ENCODE results near the gene GIPC1.

GIPC1 gene

GRCh38 chr19:14494411-14494810 is 1.5 kb downstream of the GIPC1 start:
- DNase-seq (ENCODE audit: low spot score), result no peak

GRCh38 chr19:14492756-14493337 is 3.1 kb downstream of the GIPC1 start:
- no peak for DNase-seq (ENCODE audit: low spot score)

- no peak for DNase-seq (ENCODE audit: low spot score)
Measured at GRCh38 chr19:14487370-14488125, 8.4 kb downstream of the GIPC1 start.

DNA sequence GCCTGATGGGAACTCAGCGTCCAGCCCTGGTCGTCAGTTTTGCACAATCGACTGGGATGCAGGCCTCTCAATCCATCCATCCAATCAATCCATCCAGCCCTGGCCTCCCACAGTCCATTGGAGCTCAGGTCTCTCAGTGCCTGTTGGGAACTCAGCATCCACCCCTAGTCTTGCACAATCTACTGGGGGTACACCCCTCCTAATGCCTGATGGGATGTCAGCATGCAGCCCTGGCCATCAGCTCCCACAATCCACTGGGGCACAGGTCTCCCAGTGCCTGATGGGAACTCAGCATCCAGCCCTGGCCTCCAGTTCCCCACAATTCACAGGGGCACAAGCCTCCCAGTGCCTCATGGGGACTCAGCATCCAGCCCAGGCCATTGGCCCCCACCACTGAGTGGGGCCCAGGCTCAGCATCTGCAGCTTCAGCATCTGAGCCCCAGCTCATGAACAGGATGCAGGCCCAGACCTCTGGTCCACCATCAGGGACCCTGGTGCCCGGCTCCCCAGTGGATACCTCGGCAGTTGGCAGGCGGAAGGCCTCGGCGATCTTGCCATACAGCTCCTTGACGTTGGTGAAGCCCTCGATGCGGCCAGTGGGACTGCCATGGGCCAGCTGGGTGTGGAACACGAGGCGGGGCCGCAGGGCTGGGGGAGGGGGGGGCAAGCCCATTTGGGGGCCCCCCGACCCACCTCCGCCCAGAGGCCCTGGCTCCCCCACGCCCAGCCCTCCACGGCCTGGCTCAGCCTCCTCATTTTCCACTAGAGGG is 13.6 kb downstream of the GIPC1 start:
- DNase-seq (ENCODE audit: low spot score), result no peak

GRCh38 chr19:14480700-14481079 is 15.2 kb downstream of the GIPC1 start:
- DNase-seq (ENCODE audit: low spot score), result no peak

GRCh38 chr19:14479975-14480699 is 15.8 kb downstream of the GIPC1 start:
- no peak for DNase-seq (ENCODE audit: low spot score)

- no peak for DNase-seq (ENCODE audit: low spot score)
Measured at GRCh38 chr19:14479309-14479974, 16.5 kb downstream of the GIPC1 start.

GRCh38 chr19:14478113-14478545 is 17.8 kb downstream of the GIPC1 start:
- no peak for DNase-seq (ENCODE audit: low spot score)

- no peak for DNase-seq (ENCODE audit: low spot score)
Measured at GRCh38 chr19:14477418-14478112, 18.4 kb downstream of the GIPC1 start.

DNA sequence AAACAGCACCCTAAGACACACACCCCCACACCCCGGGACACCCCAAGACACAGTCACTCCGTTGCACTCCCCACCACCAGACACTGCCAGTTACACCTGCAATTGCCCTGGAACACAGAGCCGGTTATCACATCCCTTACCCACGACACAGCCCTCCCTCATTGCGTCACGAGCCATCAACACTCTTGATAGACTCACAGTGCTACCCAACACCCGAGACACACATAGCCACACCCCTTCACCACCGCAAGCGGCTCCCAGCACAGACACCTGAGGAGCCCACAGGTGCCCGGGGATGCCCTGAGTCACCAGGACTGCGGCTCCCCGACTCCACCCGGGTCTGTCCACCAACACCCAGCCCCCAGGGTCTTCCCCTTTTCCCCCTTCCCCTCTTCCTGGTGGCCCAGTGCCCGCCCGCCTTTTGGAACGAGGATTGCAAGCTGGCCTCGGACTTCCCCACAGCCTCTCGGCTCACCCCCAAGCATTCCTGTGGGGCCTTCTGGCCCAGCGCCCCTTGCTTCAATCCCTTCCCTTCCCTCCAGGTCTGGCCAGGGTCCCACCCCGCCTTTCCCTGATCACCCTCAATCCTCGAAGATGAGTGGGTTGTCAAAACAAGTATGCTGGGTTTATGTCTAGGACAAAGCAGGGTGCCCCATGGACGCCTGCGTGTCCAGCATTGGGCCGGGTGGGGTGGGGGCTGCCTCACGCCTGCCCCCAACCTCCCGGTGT is 19.1 kb downstream of the GIPC1 start:
- DNase-seq (ENCODE audit: low spot score), result no peak

DNA sequence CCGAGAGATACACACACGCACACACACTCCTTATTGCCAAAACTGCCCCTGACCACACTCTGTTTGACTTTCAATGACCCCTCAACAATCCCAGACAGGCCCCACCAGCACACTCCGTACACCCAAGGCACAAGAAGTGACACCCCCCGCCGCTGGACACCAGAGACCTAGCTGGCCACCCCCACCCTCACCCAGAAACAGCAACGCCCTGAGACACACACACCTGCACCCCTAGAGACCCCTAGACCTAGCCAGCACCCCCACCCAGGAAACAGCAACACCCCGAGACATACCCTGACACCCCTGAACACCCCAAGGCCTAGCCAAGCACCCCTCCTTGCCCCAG is 19.6 kb downstream of the GIPC1 start:
- no peak for DNase-seq (ENCODE audit: low spot score)

- no peak for DNase-seq (ENCODE audit: low spot score)
Measured at GRCh38 chr19:14475251-14476073, 20.5 kb downstream of the GIPC1 start, which contains the start of gene PTGER1. TSS of gene PTGER1 (minus strand) at chr19:14475354. CDS start at chr19:14474320, 1,034 bp downstream.

DNA sequence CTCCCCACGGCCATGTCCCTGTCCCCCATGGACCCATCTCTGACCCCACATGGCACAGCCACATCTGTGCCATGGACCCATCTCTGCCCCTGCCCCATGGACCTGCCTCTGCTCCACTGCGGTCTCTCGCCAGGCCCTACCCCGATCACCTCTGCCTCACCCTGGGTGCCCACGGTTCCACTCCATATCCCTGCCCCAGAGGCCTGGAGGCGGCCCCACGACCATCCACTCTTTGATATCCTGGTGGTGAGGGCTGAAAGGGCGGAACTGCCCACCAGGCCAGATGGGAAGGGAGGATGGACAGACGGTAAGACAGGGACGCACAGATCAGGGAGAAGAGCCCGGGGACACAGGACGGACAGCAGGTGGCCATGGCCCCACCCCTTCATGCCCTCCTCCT is 21.1 kb downstream of the GIPC1 start:
- no peak for DNase-seq (ENCODE audit: low spot score)

DNA sequence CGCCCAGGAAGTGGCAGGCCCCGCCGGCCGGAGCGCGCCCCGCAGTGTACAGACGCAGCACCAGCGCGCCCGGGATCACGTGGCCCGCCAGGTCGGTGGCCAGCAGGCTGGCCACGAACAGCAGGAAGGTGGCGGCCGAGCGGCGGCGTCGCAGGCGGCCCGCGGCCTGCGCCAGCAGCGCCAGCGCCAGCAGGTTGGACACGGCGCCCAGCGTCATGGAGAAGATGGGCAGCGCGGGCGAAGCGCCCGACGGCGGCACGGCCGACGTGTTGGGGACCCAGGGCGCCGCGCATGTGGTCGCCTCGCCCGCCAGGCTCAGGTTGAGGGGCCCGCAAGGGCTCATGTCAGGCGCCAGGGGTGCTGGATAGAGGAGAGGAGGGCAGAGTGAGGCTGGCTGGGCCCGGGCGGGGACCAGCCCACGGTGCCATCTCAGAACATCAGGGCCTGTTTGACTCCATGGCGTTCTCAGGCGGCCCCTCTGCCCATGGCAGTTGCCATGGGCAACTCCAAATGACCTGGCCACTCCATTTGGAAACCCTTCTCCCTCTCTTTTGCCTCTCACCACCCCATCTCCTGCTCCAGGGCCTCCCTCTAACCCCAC is 21.8 kb downstream of the GIPC1 start:
- DNase-seq (ENCODE audit: low spot score), result no peak

DNA sequence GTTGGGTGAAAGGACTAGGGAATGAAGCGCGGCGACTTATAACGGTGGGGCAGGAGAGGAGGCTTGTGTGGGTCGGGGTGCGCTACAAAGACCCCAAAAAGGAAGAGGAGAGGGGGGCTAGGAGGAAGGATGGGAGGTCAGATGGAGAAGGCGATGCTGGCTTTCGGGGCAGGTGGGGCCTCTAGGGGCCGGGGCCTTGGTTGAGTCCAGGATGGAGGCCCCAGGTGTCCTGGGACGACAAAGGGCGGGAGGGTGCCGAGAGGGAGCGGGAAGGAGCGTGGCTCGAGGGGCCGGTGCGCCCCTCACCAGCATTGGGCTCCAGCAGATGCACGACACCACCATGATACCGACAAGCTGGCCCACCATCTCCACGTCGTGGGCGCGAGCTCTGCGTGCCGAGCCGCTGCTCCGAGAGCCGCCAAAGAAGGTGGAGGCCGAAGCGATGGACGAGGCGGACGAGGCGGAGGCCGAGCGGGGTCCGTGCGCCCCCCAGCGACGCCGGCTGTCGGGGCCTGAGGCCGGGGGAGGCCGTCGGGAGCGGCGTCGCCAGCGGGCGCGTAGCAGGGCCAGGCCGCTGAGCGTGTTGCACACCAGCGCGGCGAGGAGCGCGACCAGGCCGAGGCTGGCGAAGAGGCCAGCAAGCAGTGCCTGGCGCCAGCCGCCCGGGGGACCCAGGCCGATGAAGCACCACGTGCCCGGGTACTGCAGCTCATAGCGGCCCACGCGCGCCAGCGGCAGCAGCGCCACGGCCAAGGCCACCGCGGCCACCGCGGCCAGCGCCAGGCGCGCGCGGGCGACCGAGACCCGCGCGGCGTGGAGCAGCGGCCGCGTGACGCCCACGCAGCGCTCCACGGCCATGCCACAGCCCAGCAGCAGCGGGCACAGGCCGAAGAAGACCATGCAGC is 22.6 kb downstream of the GIPC1 start:
- no peak for DNase-seq (ENCODE audit: low spot score)

GRCh38 chr19:14472202-14472938 is 23.6 kb downstream of the GIPC1 start:
- DNase-seq (ENCODE audit: low spot score), result no peak

DNA sequence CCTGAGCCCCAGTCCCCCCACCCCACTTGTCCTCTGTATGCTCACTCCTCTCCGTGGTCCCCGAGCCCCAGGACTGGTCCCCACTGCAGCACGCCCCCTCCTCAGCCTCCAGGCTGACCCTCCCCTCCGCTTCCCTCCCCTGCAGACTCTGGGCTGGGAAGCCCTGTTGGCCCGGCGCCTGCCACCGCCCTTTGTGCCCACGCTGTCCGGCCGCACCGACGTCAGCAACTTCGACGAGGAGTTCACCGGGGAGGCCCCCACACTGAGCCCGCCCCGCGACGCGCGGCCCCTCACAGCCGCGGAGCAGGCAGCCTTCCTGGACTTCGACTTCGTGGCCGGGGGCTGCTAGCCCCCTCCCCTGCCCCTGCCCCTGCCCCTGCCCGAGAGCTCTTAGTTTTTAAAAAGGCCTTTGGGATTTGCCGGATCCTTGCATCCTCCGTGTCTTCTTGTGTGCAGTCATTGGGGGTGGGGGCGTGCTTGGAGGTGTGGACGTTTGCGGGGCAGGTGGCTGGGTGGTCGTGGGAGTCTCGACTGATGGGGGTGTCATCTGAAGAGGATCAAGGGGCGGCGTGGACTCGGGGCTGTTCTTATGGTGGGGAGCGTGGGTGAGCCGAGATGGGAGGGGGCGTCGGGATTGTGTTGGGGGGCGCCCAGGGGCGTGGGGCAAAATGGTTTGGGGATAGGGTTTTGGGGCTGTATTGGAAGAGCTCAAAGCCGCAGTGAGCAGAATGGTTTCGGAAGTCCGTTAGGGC is 24.3 kb downstream of the GIPC1 start:
- no peak for DNase-seq (ENCODE audit: low spot score)

All from COLO829 (cell line).